CD4-positive, alpha-beta T cell treated with Interleukin-15 for 1 hour (primary cell): ENCODE data around the gene FABP7.

Experiments
- DNase-seq: peaks from one replicate; pipeline ENCODE4 v3.0.0-alpha.2; 2020

Gene FABP7

GRCh38 chr6:122760330-122760729 is 19.2 kb upstream of the FABP7 start:
- DNase-seq: no peak

- DNase-seq: no peak
These were observed 13.3 kb upstream of the FABP7 start for GRCh38 chr6:122766256-122766655.

GRCh38 chr6:122770835-122771601 is 8.5 kb upstream of the FABP7 start:
- DNase-seq: no peak

GRCh38 chr6:122772724-122773415 is 6.6 kb upstream of the FABP7 start:
- no peak for DNase-seq

- DNase-seq: no peak
These were observed 3.5 kb upstream of the FABP7 start for GRCh38 chr6:122775975-122776374.

GRCh38 chr6:122778302-122778701 is 1.2 kb upstream of the FABP7 start:
- no peak for DNase-seq

GRCh38 chr6:122778985-122779661 is 393 bp upstream of the FABP7 start:
- no peak for DNase-seq

GRCh38 chr6:122780114-122780513 is 598 bp downstream of the FABP7 start:
- DNase-seq: no peak

GRCh38 chr6:122781716-122782115 is 2.2 kb downstream of the FABP7 start:
- DNase-seq: no peak

GRCh38 chr6:122783401-122783800 is 3.9 kb downstream of the FABP7 start:
- no peak for DNase-seq

- no peak for DNase-seq
These were observed 6.4 kb downstream of the FABP7 start for GRCh38 chr6:122785891-122786290.

GRCh38 chr6:122787721-122788120 is 8.2 kb downstream of the FABP7 start:
- no peak for DNase-seq

GRCh38 chr6:122788208-122788607 is 8.7 kb downstream of the FABP7 start:
- DNase-seq: no peak

GRCh38 chr6:122788663-122789181 is 9.2 kb downstream of the FABP7 start:
- DNase-seq: no peak

GRCh38 chr6:122789182-122790027 is 9.9 kb downstream of the FABP7 start, which contains the start of gene SMPDL3A:
SMPDL3A (plus strand) TSS chr6:122789258; CDS start chr6:122789347, 89 bp downstream.
- peak; percentile 61 for DNase-seq

- DNase-seq: no peak
These were observed 10.5 kb downstream of the FABP7 start for GRCh38 chr6:122790028-122790422.

GRCh38 chr6:122790423-122791309 is 11.2 kb downstream of the FABP7 start:
- peak; percentile 23 for DNase-seq

- DNase-seq: no peak
These were observed 11.8 kb downstream of the FABP7 start for GRCh38 chr6:122791310-122791679.

GRCh38 chr6:122792766-122793165 is 13.2 kb downstream of the FABP7 start:
- no peak for DNase-seq

- no peak for DNase-seq
These were observed 18.0 kb downstream of the FABP7 start for GRCh38 chr6:122797537-122797936.

- no peak for DNase-seq
These were observed 18.7 kb downstream of the FABP7 start for GRCh38 chr6:122798099-122798641.
